Measurements from ENCODE around the gene KCNK6.

- no peak for TF ChIP-seq CTCF (IDR thresholded peaks at IDR 0.05)
- TF ChIP-seq POLR2A (IDR thresholded peaks at IDR 0.05): no peak
Observed at GRCh38 chr19:38276942-38277517, 42.6 kb upstream of the KCNK6 start.

Measured in body of pancreas (tissue), 4 donors.